WTC11 (cell line): ENCODE results near the gene RGS7. TPM values are rescaled to one million over a fixed set of nuclear protein-coding genes. Genes with fewer than 3 reads are reported as not detected.

Experiments
- ATAC-seq: fragments of 200-7000 bp; cut with Tn5 transposase; 2 replicates; pipeline ENCODE4 v1.10.0; 2021; ENCODE audit warnings: mild to moderate bottlenecking, moderate library complexity
- CTCF ChIA-PET: fragments of 300-600 bp; sonication (Branson Sonifier 250); formaldehyde crosslinking; loops from one replicate; lab custom pipeline; 2021; ENCODE audit warnings: antibody characterized with exemption; lab: Charles Lee
- POLR2A ChIA-PET: fragments of 350-600 bp; sonication (Branson Sonifier 250); formaldehyde crosslinking; loops from one replicate; lab custom pipeline; 2021; ENCODE audit warnings: antibody characterized with exemption; lab: Charles Lee
- DNase-seq: peaks from one replicate; pipeline ENCODE4 v3.0.0; 2021; ENCODE audit warnings: low spot score
- H3K27ac Mint-ChIP-seq: 2 replicates; pipeline ENCODE4 v1.8.0; 2021; ENCODE audit warnings: mixed read lengths
- H3K27me3 Mint-ChIP-seq: 2 replicates; pipeline ENCODE4 v1.8.0; 2021; ENCODE audit warnings: low read depth, mild to moderate bottlenecking, moderate library complexity, mixed read lengths
- H3K36me3 Mint-ChIP-seq: 2 replicates; pipeline ENCODE4 v1.8.0; 2021; ENCODE audit warnings: mixed read lengths
- H3K4me1 Mint-ChIP-seq: 2 replicates; pipeline ENCODE4 v1.8.0; 2022; ENCODE audit warnings: mixed read lengths
- H3K4me3 Mint-ChIP-seq: 2 replicates; pipeline ENCODE4 v1.8.0; 2021; ENCODE audit warnings: mild to moderate bottlenecking, moderate library complexity, mixed read lengths
- H3K9me3 Mint-ChIP-seq: 2 replicates; pipeline ENCODE4 v1.8.0; 2021; ENCODE audit warnings: mixed read lengths
- CREB1 ChIP-seq: sonication (generic); formaldehyde crosslinking; IDR thresholded peaks from 2 replicates; pipeline ENCODE4 v1.8.0; 2023; ENCODE audit warnings: mild to moderate bottlenecking, missing genetic modification reagents
- ESRRA ChIP-seq: sonication (generic); formaldehyde crosslinking; IDR thresholded peaks from 2 replicates; pipeline ENCODE4 v1.8.1; 2022; ENCODE audit warnings: mild to moderate bottlenecking, missing genetic modification reagents, borderline replicate concordance
- ETV6 ChIP-seq: sonication (generic); formaldehyde crosslinking; IDR thresholded peaks from 2 replicates; pipeline ENCODE4 v1.8.1; 2022; ENCODE audit warnings: mild to moderate bottlenecking, missing genetic modification reagents
- GRHL2 ChIP-seq: fragments of 250-450 bp; sonication (Bioruptor Pico); IDR thresholded peaks from 2 replicates; pipeline ENCODE4 v1.8.0; 2022; ENCODE audit warnings: mild to moderate bottlenecking, moderate library complexity; ENCODE audit not compliant: insufficient replicate concordance, severe bottlenecking
- NFYB ChIP-seq: sonication (generic); formaldehyde crosslinking; conservative IDR thresholded peaks from 2 replicates; pipeline ENCODE4 v1.8.0; 2022; ENCODE audit warnings: low read depth, missing genetic modification reagents
- TP53 ChIP-seq: sonication (generic); formaldehyde crosslinking; IDR thresholded peaks from 2 replicates; pipeline ENCODE4 v1.8.1; 2023; ENCODE audit warnings: mild to moderate bottlenecking, missing genetic modification reagents
- ZNF232 ChIP-seq: sonication (generic); formaldehyde crosslinking; IDR thresholded peaks from 2 replicates; pipeline ENCODE4 v1.8.0; 2022; ENCODE audit warnings: mild to moderate bottlenecking, missing genetic modification reagents
- ZNF263 ChIP-seq: sonication (generic); formaldehyde crosslinking; IDR thresholded peaks from 2 replicates; pipeline ENCODE4 v1.8.1; 2022; ENCODE audit warnings: low read depth, mild to moderate bottlenecking, moderate library complexity, missing genetic modification reagents
- ZNF671 ChIP-seq: fragments of 250-450 bp; sonication (Bioruptor Pico); IDR thresholded peaks from 2 replicates; pipeline ENCODE4 v1.8.0; 2021; ENCODE audit warnings: mild to moderate bottlenecking
- total RNA-seq: library from RNA; stranded (reverse); gene quantifications from 3 replicates; pipeline ENCODE4 v1.2.3, GENCODE V29; 2021
- TF ChIP-seq, protein P1 (sequence below): sonication (generic); formaldehyde crosslinking; IDR thresholded peaks from 2 replicates; pipeline ENCODE4 v1.8.0; 2023; ENCODE audit warnings: missing genetic modification reagents
- TF ChIP-seq, protein P2 (sequence below): sonication (generic); formaldehyde crosslinking; IDR thresholded peaks from 2 replicates; pipeline ENCODE4 v1.8.1; 2023; ENCODE audit warnings: mild to moderate bottlenecking, missing genetic modification reagents
- TF ChIP-seq, protein P3 (sequence below): fragments of 250-450 bp; sonication (Bioruptor Pico); IDR thresholded peaks from 2 replicates; pipeline ENCODE4 v1.9.0; 2021; ENCODE audit warnings: mild to moderate bottlenecking
- TF ChIP-seq, protein P4 (sequence below): sonication (generic); formaldehyde crosslinking; conservative IDR thresholded peaks from 2 replicates; pipeline ENCODE4 v1.8.1; 2022; ENCODE audit warnings: mild to moderate bottlenecking, missing genetic modification reagents
- TF ChIP-seq, protein P5 (sequence below): fragments of 250-450 bp; sonication (Bioruptor Pico); IDR thresholded peaks from 2 replicates; pipeline ENCODE4 v1.8.0; 2021; ENCODE audit warnings: mild to moderate bottlenecking
- TF ChIP-seq, protein P6 (sequence below): fragments of 250-450 bp; sonication (Bioruptor Pico); IDR thresholded peaks from 2 replicates; pipeline ENCODE4 v1.9.0; 2021; ENCODE audit warnings: mild to moderate bottlenecking
- TF ChIP-seq, protein P7 (sequence below): sonication (generic); formaldehyde crosslinking; IDR thresholded peaks from 2 replicates; pipeline ENCODE4 v1.8.1; 2022; ENCODE audit warnings: low read depth, missing genetic modification reagents, borderline replicate concordance
- TF ChIP-seq, protein P8 (sequence below): sonication (generic); formaldehyde crosslinking; IDR thresholded peaks from 2 replicates; pipeline ENCODE4 v1.8.1; 2022; ENCODE audit warnings: mild to moderate bottlenecking, missing genetic modification reagents, moderate library complexity, borderline replicate concordance
- TF ChIP-seq, protein P9 (sequence below): sonication (generic); formaldehyde crosslinking; IDR thresholded peaks from 2 replicates; pipeline ENCODE4 v1.8.0; 2023; ENCODE audit warnings: missing genetic modification reagents, mild to moderate bottlenecking, borderline replicate concordance
- TF ChIP-seq, protein P10 (sequence below): fragments of 200-600 bp; IDR thresholded peaks from 2 replicates; pipeline ENCODE4 v1.8.0; 2022; ENCODE audit warnings: antibody characterized with exemption

RGS7 gene
- total RNA-seq, 1 experiment from 2014 or later = 1.2 TPM

DNA sequence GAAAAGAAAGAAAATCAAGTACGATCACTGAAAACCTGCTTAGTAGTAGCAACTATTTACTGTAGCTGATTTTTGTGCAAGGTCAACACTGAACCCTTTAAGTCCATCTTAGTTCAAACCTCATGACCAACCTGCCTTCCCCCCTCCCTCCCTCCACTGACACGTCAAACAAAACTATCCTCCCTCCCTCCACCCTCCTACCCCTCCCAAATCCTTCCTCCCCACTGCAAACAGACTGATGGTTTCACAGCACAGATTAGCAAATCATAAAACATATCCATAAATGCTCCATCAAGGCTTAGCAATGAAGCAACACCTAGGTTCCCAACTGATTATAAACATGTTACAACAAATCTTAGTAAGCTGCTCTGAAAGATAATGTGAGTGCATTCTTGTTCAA, 580.8 kb downstream of the RGS7 start:
- Mint-ChIP-seq H3K36me3 (peaks cover under 1% of the 10 kb centered on the region), H3K4me1 (no peaks in the 10 kb centered on the region), H3K27me3 (no peaks in the 10 kb centered on the region), H3K9me3 (peaks cover 8% of the 10 kb centered on the region), H3K27ac (no peak overlapping the region), H3K4me3 (no peak overlapping the region)
- DNase-seq = no peak
- CTCF ChIA-PET = no interaction called here
- POLR2A ChIA-PET = no interaction called here
- no peak for ATAC-seq
- TF ChIP-seq, protein P1, sequence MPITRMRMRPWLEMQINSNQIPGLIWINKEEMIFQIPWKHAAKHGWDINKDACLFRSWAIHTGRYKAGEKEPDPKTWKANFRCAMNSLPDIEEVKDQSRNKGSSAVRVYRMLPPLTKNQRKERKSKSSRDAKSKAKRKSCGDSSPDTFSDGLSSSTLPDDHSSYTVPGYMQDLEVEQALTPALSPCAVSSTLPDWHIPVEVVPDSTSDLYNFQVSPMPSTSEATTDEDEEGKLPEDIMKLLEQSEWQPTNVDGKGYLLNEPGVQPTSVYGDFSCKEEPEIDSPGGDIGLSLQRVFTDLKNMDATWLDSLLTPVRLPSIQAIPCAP (CRISPR knock-in tag) = no peak
- TF ChIP-seq NFYB (CRISPR knock-in tag) (no peak), ESRRA (no peak), ZNF263 (CRISPR knock-in tag) (no peak), ZNF671 (no peak), ETV6 (CRISPR knock-in tag) (no peak), GRHL2 (CRISPR knock-in tag) (no peak), ZNF232 (no peak), TP53 (CRISPR knock-in tag) (no peak), CREB1 (CRISPR knock-in tag) (no peak)
- TF ChIP-seq, protein P2, sequence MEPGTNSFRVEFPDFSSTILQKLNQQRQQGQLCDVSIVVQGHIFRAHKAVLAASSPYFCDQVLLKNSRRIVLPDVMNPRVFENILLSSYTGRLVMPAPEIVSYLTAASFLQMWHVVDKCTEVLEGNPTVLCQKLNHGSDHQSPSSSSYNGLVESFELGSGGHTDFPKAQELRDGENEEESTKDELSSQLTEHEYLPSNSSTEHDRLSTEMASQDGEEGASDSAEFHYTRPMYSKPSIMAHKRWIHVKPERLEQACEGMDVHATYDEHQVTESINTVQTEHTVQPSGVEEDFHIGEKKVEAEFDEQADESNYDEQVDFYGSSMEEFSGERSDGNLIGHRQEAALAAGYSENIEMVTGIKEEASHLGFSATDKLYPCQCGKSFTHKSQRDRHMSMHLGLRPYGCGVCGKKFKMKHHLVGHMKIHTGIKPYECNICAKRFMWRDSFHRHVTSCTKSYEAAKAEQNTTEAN (CRISPR knock-in tag) = no peak
- TF ChIP-seq, protein P3, sequence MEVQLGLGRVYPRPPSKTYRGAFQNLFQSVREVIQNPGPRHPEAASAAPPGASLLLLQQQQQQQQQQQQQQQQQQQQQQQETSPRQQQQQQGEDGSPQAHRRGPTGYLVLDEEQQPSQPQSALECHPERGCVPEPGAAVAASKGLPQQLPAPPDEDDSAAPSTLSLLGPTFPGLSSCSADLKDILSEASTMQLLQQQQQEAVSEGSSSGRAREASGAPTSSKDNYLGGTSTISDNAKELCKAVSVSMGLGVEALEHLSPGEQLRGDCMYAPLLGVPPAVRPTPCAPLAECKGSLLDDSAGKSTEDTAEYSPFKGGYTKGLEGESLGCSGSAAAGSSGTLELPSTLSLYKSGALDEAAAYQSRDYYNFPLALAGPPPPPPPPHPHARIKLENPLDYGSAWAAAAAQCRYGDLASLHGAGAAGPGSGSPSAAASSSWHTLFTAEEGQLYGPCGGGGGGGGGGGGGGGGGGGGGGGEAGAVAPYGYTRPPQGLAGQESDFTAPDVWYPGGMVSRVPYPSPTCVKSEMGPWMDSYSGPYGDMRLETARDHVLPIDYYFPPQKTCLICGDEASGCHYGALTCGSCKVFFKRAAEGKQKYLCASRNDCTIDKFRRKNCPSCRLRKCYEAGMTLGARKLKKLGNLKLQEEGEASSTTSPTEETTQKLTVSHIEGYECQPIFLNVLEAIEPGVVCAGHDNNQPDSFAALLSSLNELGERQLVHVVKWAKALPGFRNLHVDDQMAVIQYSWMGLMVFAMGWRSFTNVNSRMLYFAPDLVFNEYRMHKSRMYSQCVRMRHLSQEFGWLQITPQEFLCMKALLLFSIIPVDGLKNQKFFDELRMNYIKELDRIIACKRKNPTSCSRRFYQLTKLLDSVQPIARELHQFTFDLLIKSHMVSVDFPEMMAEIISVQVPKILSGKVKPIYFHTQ (CRISPR knock-in tag) = no peak
- TF ChIP-seq, protein P4, sequence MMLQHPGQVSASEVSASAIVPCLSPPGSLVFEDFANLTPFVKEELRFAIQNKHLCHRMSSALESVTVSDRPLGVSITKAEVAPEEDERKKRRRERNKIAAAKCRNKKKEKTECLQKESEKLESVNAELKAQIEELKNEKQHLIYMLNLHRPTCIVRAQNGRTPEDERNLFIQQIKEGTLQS (CRISPR knock-in tag) = no peak
- TF ChIP-seq, protein P5, sequence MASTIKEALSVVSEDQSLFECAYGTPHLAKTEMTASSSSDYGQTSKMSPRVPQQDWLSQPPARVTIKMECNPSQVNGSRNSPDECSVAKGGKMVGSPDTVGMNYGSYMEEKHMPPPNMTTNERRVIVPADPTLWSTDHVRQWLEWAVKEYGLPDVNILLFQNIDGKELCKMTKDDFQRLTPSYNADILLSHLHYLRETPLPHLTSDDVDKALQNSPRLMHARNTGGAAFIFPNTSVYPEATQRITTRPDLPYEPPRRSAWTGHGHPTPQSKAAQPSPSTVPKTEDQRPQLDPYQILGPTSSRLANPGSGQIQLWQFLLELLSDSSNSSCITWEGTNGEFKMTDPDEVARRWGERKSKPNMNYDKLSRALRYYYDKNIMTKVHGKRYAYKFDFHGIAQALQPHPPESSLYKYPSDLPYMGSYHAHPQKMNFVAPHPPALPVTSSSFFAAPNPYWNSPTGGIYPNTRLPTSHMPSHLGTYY (CRISPR knock-in tag) = no peak
- TF ChIP-seq, protein P6, sequence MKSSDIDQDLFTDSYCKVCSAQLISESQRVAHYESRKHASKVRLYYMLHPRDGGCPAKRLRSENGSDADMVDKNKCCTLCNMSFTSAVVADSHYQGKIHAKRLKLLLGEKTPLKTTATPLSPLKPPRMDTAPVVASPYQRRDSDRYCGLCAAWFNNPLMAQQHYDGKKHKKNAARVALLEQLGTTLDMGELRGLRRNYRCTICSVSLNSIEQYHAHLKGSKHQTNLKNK (CRISPR knock-in tag) = no peak
- TF ChIP-seq, protein P7, sequence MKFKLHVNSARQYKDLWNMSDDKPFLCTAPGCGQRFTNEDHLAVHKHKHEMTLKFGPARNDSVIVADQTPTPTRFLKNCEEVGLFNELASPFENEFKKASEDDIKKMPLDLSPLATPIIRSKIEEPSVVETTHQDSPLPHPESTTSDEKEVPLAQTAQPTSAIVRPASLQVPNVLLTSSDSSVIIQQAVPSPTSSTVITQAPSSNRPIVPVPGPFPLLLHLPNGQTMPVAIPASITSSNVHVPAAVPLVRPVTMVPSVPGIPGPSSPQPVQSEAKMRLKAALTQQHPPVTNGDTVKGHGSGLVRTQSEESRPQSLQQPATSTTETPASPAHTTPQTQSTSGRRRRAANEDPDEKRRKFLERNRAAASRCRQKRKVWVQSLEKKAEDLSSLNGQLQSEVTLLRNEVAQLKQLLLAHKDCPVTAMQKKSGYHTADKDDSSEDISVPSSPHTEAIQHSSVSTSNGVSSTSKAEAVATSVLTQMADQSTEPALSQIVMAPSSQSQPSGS (CRISPR knock-in tag) = no peak
- TF ChIP-seq, protein P8, sequence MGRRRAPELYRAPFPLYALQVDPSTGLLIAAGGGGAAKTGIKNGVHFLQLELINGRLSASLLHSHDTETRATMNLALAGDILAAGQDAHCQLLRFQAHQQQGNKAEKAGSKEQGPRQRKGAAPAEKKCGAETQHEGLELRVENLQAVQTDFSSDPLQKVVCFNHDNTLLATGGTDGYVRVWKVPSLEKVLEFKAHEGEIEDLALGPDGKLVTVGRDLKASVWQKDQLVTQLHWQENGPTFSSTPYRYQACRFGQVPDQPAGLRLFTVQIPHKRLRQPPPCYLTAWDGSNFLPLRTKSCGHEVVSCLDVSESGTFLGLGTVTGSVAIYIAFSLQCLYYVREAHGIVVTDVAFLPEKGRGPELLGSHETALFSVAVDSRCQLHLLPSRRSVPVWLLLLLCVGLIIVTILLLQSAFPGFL (CRISPR knock-in tag) = no peak
- TF ChIP-seq, protein P9, sequence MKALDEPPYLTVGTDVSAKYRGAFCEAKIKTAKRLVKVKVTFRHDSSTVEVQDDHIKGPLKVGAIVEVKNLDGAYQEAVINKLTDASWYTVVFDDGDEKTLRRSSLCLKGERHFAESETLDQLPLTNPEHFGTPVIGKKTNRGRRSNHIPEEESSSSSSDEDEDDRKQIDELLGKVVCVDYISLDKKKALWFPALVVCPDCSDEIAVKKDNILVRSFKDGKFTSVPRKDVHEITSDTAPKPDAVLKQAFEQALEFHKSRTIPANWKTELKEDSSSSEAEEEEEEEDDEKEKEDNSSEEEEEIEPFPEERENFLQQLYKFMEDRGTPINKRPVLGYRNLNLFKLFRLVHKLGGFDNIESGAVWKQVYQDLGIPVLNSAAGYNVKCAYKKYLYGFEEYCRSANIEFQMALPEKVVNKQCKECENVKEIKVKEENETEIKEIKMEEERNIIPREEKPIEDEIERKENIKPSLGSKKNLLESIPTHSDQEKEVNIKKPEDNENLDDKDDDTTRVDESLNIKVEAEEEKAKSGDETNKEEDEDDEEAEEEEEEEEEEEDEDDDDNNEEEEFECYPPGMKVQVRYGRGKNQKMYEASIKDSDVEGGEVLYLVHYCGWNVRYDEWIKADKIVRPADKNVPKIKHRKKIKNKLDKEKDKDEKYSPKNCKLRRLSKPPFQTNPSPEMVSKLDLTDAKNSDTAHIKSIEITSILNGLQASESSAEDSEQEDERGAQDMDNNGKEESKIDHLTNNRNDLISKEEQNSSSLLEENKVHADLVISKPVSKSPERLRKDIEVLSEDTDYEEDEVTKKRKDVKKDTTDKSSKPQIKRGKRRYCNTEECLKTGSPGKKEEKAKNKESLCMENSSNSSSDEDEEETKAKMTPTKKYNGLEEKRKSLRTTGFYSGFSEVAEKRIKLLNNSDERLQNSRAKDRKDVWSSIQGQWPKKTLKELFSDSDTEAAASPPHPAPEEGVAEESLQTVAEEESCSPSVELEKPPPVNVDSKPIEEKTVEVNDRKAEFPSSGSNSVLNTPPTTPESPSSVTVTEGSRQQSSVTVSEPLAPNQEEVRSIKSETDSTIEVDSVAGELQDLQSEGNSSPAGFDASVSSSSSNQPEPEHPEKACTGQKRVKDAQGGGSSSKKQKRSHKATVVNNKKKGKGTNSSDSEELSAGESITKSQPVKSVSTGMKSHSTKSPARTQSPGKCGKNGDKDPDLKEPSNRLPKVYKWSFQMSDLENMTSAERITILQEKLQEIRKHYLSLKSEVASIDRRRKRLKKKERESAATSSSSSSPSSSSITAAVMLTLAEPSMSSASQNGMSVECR (CRISPR knock-in tag) = no peak
- TF ChIP-seq, protein P10, sequence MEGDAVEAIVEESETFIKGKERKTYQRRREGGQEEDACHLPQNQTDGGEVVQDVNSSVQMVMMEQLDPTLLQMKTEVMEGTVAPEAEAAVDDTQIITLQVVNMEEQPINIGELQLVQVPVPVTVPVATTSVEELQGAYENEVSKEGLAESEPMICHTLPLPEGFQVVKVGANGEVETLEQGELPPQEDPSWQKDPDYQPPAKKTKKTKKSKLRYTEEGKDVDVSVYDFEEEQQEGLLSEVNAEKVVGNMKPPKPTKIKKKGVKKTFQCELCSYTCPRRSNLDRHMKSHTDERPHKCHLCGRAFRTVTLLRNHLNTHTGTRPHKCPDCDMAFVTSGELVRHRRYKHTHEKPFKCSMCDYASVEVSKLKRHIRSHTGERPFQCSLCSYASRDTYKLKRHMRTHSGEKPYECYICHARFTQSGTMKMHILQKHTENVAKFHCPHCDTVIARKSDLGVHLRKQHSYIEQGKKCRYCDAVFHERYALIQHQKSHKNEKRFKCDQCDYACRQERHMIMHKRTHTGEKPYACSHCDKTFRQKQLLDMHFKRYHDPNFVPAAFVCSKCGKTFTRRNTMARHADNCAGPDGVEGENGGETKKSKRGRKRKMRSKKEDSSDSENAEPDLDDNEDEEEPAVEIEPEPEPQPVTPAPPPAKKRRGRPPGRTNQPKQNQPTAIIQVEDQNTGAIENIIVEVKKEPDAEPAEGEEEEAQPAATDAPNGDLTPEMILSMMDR = no peak
